NCI-H187 treated with DMSO at 0.1 percent for 48 hours (cell line): Measurements from ENCODE around the gene KAZALD1.
A peak's percentile ranks its signal among the peaks of the same experiment; 100 is the strongest.

ENCODE experiments used
- DNase-seq: peaks from one replicate; lab custom pipeline; 2025; lab: John Stamatoyannopoulos, UW

KAZALD1 gene

GRCh38 chr10:101067356-101068083 lies 5.7 kb downstream of the KAZALD1 start:
- peak; percentile 40 for DNase-seq

DNA sequence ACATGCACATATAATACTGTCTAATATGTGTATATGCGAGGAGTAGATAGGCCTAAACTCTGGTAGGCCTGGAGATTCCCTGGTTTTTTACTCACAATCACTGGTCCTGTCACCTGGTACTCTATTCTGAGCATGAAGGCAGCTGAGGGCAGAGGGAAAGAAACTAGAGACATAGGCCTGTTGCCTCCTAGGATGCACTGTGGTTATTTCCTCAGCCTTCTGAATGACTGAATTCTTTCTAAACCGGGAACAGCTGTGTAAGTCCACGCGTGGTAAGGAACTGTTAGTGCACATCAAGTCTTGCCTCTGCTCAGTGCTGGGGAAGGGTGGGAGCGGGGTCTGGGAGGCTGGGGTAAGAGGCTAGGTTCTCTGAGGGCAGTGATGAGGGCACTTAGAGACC lies 7.7 kb downstream of the KAZALD1 start:
- DNase-seq = no peak

- DNase-seq = no peak
Measured at GRCh38 chr10:101070098-101070497, 8.3 kb downstream of the KAZALD1 start.

DNA sequence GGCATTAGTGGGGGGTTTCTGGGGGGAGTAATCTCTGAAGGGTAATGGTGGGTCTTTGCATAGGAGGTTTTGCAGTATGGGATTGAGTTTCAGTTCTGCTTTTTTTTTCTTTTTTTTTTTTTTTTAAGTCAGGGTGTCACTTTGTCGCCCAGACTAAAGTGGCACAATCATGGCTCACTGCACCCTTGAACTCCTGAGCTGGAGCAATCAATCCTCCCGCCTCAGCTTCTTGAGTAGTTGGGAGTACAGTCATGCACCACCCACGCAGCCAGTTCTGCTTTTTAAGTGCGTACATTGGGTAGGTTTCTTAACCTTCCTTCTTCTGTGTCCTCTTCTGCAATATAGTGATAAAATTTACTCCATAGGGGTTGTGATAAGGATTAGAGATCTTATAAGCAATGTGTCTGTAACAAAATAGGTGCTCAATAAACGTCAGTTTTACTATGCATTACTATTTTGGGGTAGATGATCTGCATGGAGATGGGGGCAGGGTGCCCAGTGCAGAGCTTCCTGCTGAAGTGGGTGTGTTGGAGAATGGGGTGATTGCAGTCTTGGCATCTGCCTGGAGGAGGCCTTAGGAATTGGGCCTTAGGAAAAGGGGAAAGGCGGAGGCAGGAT lies 9.6 kb downstream of the KAZALD1 start:
- no peak for DNase-seq

GRCh38 chr10:101071885-101072433 lies 10.2 kb downstream of the KAZALD1 start:
- DNase-seq = no peak

DNA sequence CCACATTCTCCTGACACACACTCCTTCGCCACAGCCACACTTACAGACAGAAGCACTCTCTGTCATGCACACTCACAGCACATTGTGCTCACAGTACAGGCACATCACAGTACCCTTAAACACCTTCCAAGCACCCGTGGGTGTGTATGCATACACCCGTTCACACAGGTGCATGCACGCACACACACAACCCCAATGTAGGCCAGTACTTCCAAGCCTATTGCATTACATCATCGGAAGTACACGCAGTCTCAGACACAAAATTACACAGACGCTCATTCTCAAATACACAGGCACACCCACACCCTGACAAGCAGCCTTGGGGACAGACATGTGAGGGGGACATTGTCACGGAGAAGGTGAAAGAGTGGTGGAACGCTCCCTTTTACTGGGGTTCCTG lies 11.1 kb downstream of the KAZALD1 start:
- DNase-seq = no peak

GRCh38 chr10:101073631-101074030 lies 11.8 kb downstream of the KAZALD1 start:
- DNase-seq = no peak

GRCh38 chr10:101075775-101076174 lies 14.0 kb downstream of the KAZALD1 start:
- no peak for DNase-seq

GRCh38 chr10:101076630-101077029 lies 14.8 kb downstream of the KAZALD1 start:
- DNase-seq = no peak

GRCh38 chr10:101079874-101080273 lies 18.1 kb downstream of the KAZALD1 start:
- no peak for DNase-seq

GRCh38 chr10:101080933-101081931 lies 19.4 kb downstream of the KAZALD1 start:
- no peak for DNase-seq

GRCh38 chr10:101085846-101086245 lies 24.1 kb downstream of the KAZALD1 start:
- DNase-seq = no peak

DNA sequence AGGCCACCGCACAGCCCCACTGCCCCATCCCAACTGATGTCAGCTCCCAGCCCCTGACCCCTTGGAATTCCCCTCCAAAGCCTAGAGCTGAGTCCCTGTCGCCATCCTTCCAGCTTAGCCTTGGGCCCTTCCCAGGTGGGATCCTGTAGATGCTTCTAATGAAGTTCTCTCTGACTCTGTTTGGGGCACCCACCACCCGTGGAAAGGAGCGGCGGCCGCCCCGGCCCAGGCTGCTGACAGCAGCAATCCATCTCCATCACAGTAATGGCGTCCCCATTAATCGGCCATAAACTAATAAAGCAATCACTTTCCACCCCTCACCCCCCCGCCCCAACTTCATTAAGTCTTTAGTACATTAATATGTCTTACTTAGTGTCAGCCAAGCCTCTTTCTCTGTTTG lies 25.6 kb downstream of the KAZALD1 start:
- no peak for DNase-seq

GRCh38 chr10:101087965-101088364 lies 26.2 kb downstream of the KAZALD1 start:
- DNase-seq = no peak

- DNase-seq = no peak
Measured at GRCh38 chr10:101089520-101090299, 27.9 kb downstream of the KAZALD1 start.

DNA sequence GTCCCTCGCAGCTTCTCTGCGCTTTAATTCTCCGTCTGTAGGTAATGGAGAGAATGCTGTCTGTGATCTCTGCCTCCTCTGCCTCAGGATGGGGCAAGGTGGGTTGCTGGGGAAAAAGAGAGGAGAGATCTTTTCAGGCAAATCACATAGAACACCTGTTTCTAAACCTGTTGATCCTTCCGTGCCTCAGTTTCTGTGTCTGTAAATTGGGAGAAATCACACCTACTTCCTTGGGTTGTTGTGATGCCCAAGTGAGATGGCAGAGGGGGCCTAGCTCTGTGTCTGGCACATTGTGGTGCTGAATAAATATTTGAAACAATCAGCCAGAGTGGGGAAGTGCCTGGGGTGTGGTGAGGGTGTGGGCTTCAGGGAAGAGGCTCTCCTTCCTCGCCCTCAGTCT lies 28.8 kb downstream of the KAZALD1 start:
- DNase-seq = no peak

DNA sequence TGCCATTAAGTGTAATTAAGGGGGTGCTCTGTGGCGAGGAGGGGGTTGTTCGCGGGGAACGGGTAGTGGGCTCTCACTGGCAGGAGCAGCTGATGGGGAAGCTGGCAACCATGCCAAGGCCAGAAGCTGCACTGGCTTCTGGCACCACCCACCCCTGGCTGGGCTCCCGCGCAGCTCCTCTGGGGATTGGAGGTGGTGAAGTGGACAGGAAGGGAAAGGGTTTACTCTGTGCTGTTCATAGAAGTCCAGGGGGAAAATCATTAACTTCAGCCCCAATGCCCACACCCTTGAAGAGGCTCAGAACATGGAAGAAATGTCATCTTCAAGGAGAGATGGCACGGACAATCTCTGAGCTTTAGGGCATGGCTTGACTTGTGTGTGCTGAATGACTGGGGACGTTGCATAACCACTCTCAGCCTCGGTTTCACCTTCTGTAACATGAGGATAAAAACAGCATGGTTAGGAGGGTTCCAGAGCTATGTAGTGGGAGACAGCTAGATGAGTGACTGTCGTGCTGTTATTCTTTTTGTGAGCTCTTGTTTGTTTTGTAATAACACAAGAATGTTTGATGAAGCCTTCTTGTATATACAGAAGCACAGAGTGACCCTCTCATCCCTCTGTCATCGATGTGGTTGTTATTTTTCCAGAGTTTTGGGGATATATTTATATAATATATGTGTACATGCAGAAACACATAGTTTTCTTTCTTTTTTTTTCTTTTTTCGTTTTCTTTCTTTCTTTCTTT lies 29.9 kb downstream of the KAZALD1 start:
- no peak for DNase-seq

DNA sequence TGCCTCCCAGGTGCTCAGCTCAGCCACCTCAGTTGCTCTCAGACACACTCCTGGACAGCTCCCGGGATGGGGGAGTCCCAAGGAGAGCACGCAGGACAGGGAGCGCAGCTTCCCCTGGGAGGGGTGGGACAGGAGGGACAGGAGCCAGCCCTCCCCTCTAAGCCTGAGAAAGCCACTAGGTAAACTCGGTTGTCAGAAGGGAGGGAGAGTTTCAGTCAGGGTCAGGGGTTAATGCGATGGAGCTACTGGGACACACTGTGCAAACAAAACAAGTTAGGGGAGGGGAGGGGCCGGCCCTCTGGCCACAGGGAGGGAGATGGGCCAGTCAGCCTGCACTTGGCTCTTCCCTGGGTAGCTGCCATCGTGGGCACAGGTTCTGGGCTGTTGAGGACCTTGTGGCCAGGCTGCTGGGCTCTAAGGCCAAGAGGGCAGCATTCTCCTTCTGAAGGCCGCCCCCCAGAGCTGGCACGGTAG lies 31.1 kb downstream of the KAZALD1 start:
- no peak for DNase-seq

DNA sequence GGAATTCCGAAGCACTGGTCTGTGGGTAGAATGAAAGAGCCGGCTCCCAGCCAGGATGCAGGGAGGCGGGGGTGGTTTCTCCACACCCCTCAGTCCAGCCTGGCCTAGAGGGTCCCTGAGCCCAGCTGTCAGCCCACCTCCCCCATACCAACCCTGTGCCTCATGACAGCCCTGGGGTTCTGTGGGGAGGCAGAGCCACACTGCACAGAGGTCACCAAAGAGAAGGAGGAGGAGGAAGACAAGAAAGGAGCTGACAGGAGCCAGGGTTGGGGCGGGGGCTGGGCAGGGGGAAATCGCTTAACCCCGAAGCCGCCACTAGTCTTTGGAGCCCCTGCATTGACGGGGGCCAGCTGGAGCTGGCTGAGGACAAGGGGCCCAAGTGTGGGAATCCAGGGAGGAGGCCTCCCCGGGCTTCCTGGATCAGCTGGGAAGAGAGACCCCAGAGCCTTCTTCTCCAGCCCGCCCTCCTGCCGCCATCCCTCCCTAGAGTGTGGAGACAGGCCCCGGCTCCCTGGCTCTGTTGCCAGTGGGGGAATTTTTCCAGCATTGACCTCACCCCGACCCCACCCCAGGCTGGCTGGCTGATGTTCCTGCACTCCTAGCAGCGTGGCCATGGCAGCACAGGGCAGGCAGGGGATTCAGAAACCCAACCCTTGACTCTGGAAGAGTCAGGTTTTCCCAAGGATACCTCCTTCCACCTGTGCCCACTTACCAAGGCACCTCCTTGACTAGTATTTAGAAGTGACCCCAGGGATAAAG lies 32.5 kb downstream of the KAZALD1 start:
- DNase-seq = no peak

GRCh38 chr10:101095004-101095403 lies 33.2 kb downstream of the KAZALD1 start:
- DNase-seq = no peak
